CD14-positive monocyte (primary cell): Measurements from ENCODE around the gene PPP1R3A. TPM values are rescaled to one million over a fixed set of nuclear protein-coding genes. Genes with fewer than 3 reads are reported as not detected.

Source experiments
- DNase-seq, 3 donors: peaks; one replicate each; pipeline ENCODE4 v3.0.0-alpha.2; 2011 to 2022
- H2AFZ ChIP-seq: 2 replicates; pipeline ENCODE4 v1.6.0; 2012; ENCODE audit warnings: mild to moderate bottlenecking, low read depth, low read length, inconsistent platforms; ENCODE audit not compliant: insufficient read depth, poor library complexity, severe bottlenecking
- H3K27ac ChIP-seq, 2 donors: 1 replicate in 1 of 2; 2 replicates in 1 of 2; pipeline ENCODE4 v1.5.1; 2012 to 2013; ENCODE audit warnings: low read length in 2 of 2, control low read depth in 1 of 2, inconsistent platforms in 1 of 2, low read depth in 1 of 2, mild to moderate bottlenecking in 1 of 2
- H3K27me3 ChIP-seq, 2 donors: one replicate each; pipeline versions ENCODE4 v1.6.0 to v1.6.1; 2011 to 2013; ENCODE audit warnings: low read length in 2 of 2; ENCODE audit not compliant: control insufficient read depth in 2 of 2, insufficient read depth in 2 of 2
- H3K36me3 ChIP-seq, 2 donors: replicated peaks in 1 of 2; 1 replicate in 1 of 2; 2 replicates in 1 of 2; pipeline versions ENCODE4 v1.5.1 to v1.6.1; 2012 to 2013; ENCODE audit warnings: low read length in 2 of 2, control low read depth in 1 of 2, inconsistent platforms in 1 of 2, mild to moderate bottlenecking in 1 of 2; ENCODE audit not compliant: insufficient read depth in 2 of 2, control insufficient read depth in 1 of 2
- H3K4me1 ChIP-seq, 2 donors: 1 replicate in 1 of 2; 2 replicates in 1 of 2; pipeline versions ENCODE4 v1.5.1 to v1.6.1; 2012 to 2013; ENCODE audit warnings: low read length in 2 of 2, control low read depth in 1 of 2, inconsistent platforms in 1 of 2, mild to moderate bottlenecking in 1 of 2, moderate library complexity in 1 of 2; ENCODE audit not compliant: insufficient read depth in 2 of 2, control insufficient read depth in 1 of 2
- H3K4me2 ChIP-seq: replicated peaks from 2 replicates; pipeline ENCODE3; 2012; ENCODE audit warnings: low read length, moderate library complexity, mild to moderate bottlenecking; ENCODE audit not compliant: poor library complexity, severe bottlenecking; ENCODE audit errors: extremely low read depth
- H3K4me3 ChIP-seq, 3 experiments: fragments of 200-600 bp in 1 of 3; sonication (generic) in 1 of 3; replicated peaks in 1 of 3; 1 replicate in 2 of 3; 2 replicates in 1 of 3; pipeline ENCODE4 v1.5.1; 2011 to 2013; ENCODE audit warnings: low read length in 3 of 3, mild to moderate bottlenecking in 3 of 3, control low read depth in 2 of 3, low read depth in 2 of 3, inconsistent platforms in 1 of 3, moderate library complexity in 1 of 3
- H3K79me2 ChIP-seq: 2 replicates; pipeline ENCODE4 v1.6.0; 2012; ENCODE audit warnings: mild to moderate bottlenecking, control low read depth, inconsistent platforms, low read length, moderate library complexity; ENCODE audit not compliant: insufficient read depth
- H3K9ac ChIP-seq: 2 replicates; pipeline ENCODE4 v1.6.0; 2017; ENCODE audit warnings: low read length, mild to moderate bottlenecking; ENCODE audit not compliant: insufficient read depth, poor library complexity, severe bottlenecking
- H3K9me3 ChIP-seq, 2 donors: replicated peaks in 1 of 2; 1 replicate in 1 of 2; 2 replicates in 1 of 2; pipeline versions ENCODE4 v1.5.1 to v1.6.1; 2012 to 2013; ENCODE audit warnings: low read length in 2 of 2, control low read depth in 1 of 2; ENCODE audit not compliant: control insufficient read depth in 1 of 2, insufficient read depth in 1 of 2
- H4K20me1 ChIP-seq: 2 replicates; pipeline ENCODE4 v1.6.0; 2012; ENCODE audit warnings: mild to moderate bottlenecking, low read length, control low read depth, moderate library complexity; ENCODE audit not compliant: insufficient read depth
- H3K27ac Mint-ChIP-seq, 7 donors: one replicate each; pipeline ENCODE4 v1.8.0; 2020; ENCODE audit warnings: mild to moderate bottlenecking in 7 of 7, mixed read lengths in 7 of 7, moderate library complexity in 6 of 7, inconsistent platforms in 2 of 7
- H3K27me3 Mint-ChIP-seq, 3 donors: one replicate each; pipeline ENCODE4 v1.8.0; 2021 to 2022; ENCODE audit warnings: low read depth in 3 of 3, mild to moderate bottlenecking in 3 of 3, mixed read lengths in 3 of 3, moderate library complexity in 3 of 3, inconsistent platforms in 1 of 3
- H3K36me3 Mint-ChIP-seq, 2 donors: one replicate each; pipeline ENCODE4 v1.8.0; 2020; ENCODE audit warnings: mixed read lengths in 2 of 2, inconsistent platforms in 1 of 2, mild to moderate bottlenecking in 1 of 2
- H3K4me1 Mint-ChIP-seq: one replicate; pipeline ENCODE4 v1.8.0; 2020; ENCODE audit warnings: mild to moderate bottlenecking, mixed read lengths
- H3K4me3 Mint-ChIP-seq, 2 donors: one replicate each; pipeline ENCODE4 v1.8.0; 2020; ENCODE audit warnings: mild to moderate bottlenecking in 2 of 2, mixed read lengths in 2 of 2, moderate library complexity in 1 of 2
- H3K9me3 Mint-ChIP-seq, 7 donors: one replicate each; pipeline ENCODE4 v1.8.0; 2020 to 2022; ENCODE audit warnings: mixed read lengths in 7 of 7, mild to moderate bottlenecking in 6 of 7, moderate library complexity in 6 of 7, inconsistent platforms in 2 of 7
- CTCF ChIP-seq: fragments of 200-600 bp; IDR thresholded peaks from one replicate; pipeline ENCODE4 v1.8.0; 2022; ENCODE audit warnings: antibody characterized with exemption, mild to moderate bottlenecking
- WGBS: methylation state at CpG from one replicate; pipeline ENCODE4 v1.1.5; 2013; ENCODE audit warnings: missing lambda C conversion rate; ENCODE audit not compliant: insufficient coverage; 5-methylcytosine and 5-hydroxymethylcytosine counted together
- intact Hi-C, 2 donors: fragments of 100-400 bp; cut with micrococcal nuclease; formaldehyde crosslinking; loops; one replicate each; pipeline versions ENCODE4 v1.15.0 to v1.15.1; 2023
- polyA plus RNA-seq, 3 donors: library from polyadenylated mRNA; depleted of rRNA in 1 of 3; unstranded in 2 of 3; stranded (reverse) in 1 of 3; fragments of 300-500 nt in 2 of 3; fragments of >200 nt in 1 of 3; fragmentation: Illumina TruSeq in 2 of 3; gene quantifications; 1 replicate in 2 of 3; 2 replicates in 1 of 3; pipeline ENCODE4 v1.2.3, GENCODE V29; 2012 to 2021

PPP1R3A gene
- polyA plus RNA-seq, 3 donors: not detected

- H3K9me3 Mint-ChIP-seq: peaks cover 0 to 29% (median 11%) of the 10 kb centered on the region in 7 donors
- Histone ChIP-seq H2AFZ (no peak overlapping the region), H3K4me1 (no peaks in the 10 kb centered on the region), H3K79me2 (no peaks in the 10 kb centered on the region), H3K9me3 (peaks cover 0 to 15% of the 10 kb centered on the region in 2 donors), H4K20me1 (no peaks in the 10 kb centered on the region), H3K27ac (no peak overlapping the region), H3K27me3 (no peaks in the 10 kb centered on the region), H3K4me3 (no peak overlapping the region), H3K9ac (no peak overlapping the region), H3K4me2 (no peak overlapping the region), H3K36me3 (no peaks in the 10 kb centered on the region)
- no peaks in the 10 kb centered on the region for H3K4me1 Mint-ChIP-seq
- H3K27me3 Mint-ChIP-seq: no peaks in the 10 kb centered on the region
- TF ChIP-seq CTCF: no peak
- no peak overlapping the region for H3K27ac Mint-ChIP-seq
- H3K36me3 Mint-ChIP-seq: no peaks in the 10 kb centered on the region
- no CpG with 5 or more reads among the region's 1 CpG for WGBS
- intact Hi-C loops: no loop called here
- no peak for DNase-seq
- no peak overlapping the region for H3K4me3 Mint-ChIP-seq
Observed at GRCh38 chr7:113928112-113928511, 9.3 kb upstream of the PPP1R3A start.

- Histone ChIP-seq H4K20me1 (no peaks in the 10 kb centered on the region), H3K79me2 (no peaks in the 10 kb centered on the region), H3K9me3 (no peaks in the 10 kb centered on the region), H3K4me2 (no peak overlapping the region), H3K4me1 (no peaks in the 10 kb centered on the region), H2AFZ (no peak overlapping the region), H3K9ac (no peak overlapping the region), H3K4me3 (no peak overlapping the region), H3K27me3 (no peaks in the 10 kb centered on the region), H3K36me3 (no peaks in the 10 kb centered on the region), H3K27ac (no peak overlapping the region)
- Mint-ChIP-seq H3K27ac (no peak overlapping the region), H3K4me1 (no peaks in the 10 kb centered on the region), H3K36me3 (no peaks in the 10 kb centered on the region), H3K27me3 (no peaks in the 10 kb centered on the region), H3K9me3 (peaks cover 0 to 3% (median 0%) of the 10 kb centered on the region in 7 donors), H3K4me3 (no peak overlapping the region)
- WGBS: no CpG with 5 or more reads among the region's 4 CpGs
- intact Hi-C loops: no loop called here
- TF ChIP-seq CTCF: no peak
- no peak for DNase-seq
Observed at GRCh38 chr7:113922049-113922448, 3.2 kb upstream of the PPP1R3A start.
